Activated CD4-positive, alpha-beta T cell treated with anti-CD3 and anti-CD28 coated beads, Interleukin-2, Interleukin-6, amounts not matched to agents 100 ng/mL and 50 ng/mL, durations not matched to agents 16 hours and 8 hours (primary cell): Measurements from ENCODE around the gene HTR1D.
A peak's percentile ranks its signal among the peaks of the same experiment; 100 is the strongest.
"Not testable (repeated sequence)": the region's sequence is repeated elsewhere in the genome, so short reads cannot be mapped to it uniquely, and the experiment has no call there.

Experiments
- DNase-seq: peaks from one replicate; pipeline ENCODE4 v3.0.0-alpha.2; 2020

Gene HTR1D

GRCh38 chr1:23217421-23218115, at the start of gene HTR1D:
Gene HTR1D (minus strand): TSS chr1:23217502. CDS start chr1:23194219, 23,283 bp downstream.
- DNase-seq, result no peak

DNA sequence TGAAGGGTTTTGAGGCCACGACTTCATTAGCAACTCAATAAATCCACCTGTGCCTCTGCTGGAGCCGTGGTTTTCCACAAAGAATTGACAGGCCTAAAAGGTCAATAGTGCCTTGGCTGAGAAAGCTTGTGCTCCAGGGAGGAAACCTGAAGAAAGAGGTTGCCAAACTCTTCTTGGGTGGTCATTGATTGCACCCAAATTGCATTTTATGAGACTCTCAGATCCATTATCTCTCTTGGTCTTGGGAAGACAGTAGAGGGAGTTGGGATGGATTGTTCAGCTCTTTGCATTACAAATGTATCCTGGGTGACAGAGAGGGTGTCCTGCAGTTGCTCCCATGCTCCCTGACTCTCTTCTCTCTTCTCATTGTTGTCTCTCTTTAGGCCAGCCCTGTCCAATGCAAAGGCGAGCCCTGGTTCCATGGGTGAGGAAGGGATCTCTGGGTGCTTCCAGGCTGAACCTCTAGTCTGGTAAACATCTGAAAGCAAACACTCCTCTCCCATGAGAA, 46.1 kb upstream of the HTR1D start:
- no peak for DNase-seq

DNA sequence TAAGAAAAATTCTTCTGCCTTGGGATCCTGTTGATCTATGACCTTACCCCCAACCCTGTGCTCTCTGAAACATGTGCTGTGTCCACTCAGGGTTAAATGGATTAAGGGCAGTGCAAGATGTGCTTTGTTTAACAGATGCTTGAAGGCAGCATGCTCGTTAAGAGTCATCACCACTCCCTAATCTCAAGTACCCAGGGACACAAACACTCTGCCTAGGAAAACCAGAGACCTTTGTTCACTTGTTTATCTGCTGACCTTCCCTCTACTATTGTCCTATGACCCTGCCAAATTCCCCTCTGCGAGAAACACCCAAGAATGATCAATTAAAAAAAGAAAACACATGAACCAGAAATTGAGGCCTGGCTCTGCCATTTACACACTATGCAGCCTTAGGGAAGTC, 40.8 kb upstream of the HTR1D start:
- not testable (repeated sequence) for DNase-seq

DNA sequence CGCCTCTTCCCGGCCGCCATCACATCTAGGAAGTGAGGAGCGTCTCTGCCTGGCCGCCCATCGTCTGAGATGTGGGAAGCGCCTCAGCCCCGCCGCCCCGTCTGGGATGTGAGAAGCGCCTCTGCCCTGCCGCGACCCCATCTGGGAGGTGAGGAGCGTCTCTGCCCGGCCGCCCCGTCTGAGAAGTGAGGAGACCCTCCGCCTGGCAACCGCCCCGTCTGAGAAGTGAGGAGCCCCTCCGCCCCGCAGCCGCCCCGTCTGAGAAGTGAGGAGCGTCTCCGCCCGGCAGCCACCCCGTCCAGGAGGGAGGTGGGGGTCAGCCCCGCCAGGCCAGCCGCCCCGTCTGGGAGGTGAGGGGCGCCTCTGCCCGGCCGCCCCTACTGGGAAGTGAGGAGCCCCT, 40.1 kb upstream of the HTR1D start:
- DNase-seq, result not testable (repeated sequence)

DNA sequence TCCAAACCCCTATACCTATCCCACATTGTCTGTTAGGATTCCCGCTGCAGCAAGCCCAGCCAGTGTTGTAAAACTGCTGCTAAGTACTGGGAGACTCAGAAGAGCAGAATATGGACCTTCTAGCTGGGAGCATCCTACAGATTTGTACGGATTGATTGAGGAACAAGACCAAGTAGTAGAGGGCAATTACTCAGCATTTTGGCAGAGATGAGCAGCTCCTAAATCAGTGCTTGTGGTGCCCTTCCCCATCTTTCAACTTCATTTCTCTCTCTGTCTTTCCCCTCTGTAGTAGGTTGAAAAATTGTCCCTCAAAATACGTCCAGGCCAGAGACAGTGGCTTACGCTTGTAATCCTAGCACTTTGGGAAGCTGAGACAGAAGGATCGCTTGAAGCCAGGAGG, 37.3 kb upstream of the HTR1D start:
- DNase-seq, result no peak

- no peak for DNase-seq
Measured at GRCh38 chr1:23251812-23252211, 34.5 kb upstream of the HTR1D start.

DNA sequence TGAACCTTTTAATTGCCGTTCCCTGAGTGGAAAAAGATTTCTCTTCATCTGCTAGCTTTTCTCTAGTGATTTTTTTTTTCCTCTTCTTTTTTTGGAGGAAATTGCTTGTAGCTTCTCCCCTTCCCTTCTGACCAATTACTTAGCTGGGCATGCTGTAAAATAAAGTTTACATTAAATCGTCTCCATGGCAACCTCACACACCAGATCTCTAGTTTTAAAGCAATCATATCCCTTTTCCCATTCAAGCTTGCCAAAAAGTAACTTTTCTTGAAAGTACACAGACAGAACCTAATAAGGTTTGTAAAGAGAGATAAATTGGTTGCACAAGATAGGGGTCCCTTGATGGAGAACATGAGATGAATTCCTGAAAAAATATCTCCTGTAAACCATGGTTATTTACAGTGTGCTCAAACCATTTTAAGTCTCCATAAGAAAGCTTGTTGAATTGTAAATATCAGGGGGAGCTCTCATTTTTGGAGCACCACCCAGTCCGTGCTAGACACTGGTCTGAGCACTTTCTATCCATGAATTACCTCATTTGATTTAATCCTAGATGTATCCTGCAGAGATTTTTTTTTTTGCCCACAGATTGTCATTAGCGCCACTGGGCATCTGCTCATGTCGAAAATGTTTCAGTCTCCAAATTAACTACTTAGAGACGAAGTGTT, 32.6 kb upstream of the HTR1D start:
- DNase-seq, result no peak

- DNase-seq, result no peak
Measured at GRCh38 chr1:23247276-23247675, 30.0 kb upstream of the HTR1D start.

DNA sequence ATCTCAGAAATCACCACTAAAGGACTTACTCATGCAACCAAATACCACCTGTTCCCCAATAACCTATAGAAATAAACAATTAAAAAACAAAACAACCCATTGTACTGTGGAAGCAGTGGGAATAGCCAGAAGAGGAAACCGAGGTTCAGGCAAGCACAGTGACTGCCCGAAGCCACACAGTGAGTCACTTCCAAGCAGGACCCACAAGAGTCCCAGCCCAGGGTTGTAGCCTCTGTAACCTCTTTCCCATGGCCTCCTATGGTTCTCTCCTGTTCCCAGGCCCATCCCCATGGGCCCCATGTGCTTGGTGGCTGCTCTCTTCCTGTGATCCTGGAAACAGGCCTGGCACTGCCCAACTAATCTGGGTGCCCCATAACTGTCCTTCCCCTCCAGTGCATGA, 29.0 kb upstream of the HTR1D start:
- no peak for DNase-seq

- no peak for DNase-seq
Measured at GRCh38 chr1:23244256-23244761, 27.0 kb upstream of the HTR1D start.

GRCh38 chr1:23242414-23242813, 25.1 kb upstream of the HTR1D start:
- no peak for DNase-seq

GRCh38 chr1:23239638-23240295, 22.5 kb upstream of the HTR1D start:
- DNase-seq, result no peak

- DNase-seq, result no peak
Measured at GRCh38 chr1:23238565-23238964, 21.3 kb upstream of the HTR1D start.

GRCh38 chr1:23237508-23237907, 20.2 kb upstream of the HTR1D start:
- DNase-seq, result no peak

DNA sequence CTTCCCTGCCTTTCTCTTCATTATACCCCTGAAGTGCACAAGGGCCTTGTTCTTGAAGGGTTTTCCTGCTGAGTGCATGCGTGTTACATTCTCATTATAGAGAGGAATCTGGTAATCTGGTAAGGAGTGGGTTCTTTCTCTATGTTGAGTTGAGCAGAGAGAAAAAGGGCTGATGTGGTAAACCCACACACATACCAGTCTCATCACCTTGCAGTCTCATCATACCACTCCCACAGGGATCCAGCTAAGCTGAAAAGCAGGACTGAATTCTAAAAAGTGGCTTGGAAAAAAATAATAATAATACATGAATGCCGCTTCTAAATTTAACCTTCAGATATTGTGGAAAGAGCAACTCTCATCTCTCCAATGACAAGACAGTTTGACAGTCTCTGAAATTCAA, 10.5 kb upstream of the HTR1D start:
- no peak for DNase-seq

DNA sequence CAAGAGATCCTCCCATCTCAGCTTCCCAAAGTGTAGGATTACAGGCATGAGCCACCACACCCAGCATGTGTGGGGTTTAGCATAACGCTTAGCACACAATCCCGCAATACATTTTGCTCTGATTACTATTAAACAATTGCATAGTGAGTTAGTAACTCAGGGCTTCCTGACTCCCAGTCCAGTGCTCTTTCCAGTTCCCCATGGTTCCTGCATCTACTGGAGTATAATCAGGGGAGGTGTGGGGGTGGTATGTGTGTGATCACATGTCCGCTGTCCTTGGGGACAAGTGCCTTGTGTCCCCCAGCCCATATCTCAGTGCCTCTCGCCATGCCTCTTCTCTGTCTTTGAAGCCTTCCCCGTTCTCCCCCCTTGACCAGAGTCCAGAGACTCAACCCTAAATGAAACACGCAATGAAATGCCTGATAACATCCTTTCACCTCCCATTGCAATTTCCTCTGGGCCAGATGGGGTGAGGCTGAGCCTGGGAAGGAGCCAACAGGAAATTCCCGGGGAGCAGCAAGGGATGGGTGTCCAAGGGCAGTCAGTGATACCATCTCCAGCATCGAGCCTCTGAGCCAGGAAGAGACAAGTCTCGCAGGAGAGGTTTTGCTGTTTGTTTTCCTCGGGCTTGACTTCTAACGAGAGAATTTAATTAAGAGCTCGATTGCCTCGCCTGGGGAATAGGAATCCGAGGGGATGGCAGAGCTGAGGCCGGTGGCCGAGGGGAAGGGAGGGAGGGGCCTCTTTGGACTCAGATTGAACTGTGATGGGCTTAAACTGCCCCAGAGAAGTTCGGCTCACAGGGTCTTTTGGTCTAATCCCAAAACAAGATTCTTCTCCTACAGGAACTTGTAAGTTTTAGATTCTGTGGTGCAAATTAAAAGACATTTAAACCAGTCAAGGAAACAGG, 7.7 kb upstream of the HTR1D start:
- DNase-seq, result no peak

GRCh38 chr1:23223963-23224362, 6.7 kb upstream of the HTR1D start:
- not testable (repeated sequence) for DNase-seq

GRCh38 chr1:23223490-23223951, 6.2 kb upstream of the HTR1D start:
- DNase-seq, result not testable (repeated sequence)

DNA sequence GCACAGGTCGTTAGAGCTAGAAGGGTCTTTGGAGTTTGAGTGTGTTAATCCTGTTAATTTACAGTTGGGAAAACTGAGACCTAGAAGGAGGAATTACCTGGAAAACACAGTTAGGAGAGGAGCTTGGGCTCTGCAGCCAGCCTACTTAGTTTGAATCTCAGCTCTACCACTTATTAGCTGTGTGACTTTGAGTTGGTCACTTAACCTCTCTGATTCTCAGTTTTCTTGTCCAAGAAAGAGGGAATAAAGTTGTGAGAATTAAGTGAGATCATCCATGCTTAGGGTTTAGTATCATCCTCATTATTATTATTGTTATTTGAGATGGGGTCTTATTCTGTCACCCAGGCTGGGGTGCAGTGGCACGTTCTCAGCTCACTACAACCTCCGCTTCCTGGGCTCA, 5.4 kb upstream of the HTR1D start:
- no peak for DNase-seq

DNA sequence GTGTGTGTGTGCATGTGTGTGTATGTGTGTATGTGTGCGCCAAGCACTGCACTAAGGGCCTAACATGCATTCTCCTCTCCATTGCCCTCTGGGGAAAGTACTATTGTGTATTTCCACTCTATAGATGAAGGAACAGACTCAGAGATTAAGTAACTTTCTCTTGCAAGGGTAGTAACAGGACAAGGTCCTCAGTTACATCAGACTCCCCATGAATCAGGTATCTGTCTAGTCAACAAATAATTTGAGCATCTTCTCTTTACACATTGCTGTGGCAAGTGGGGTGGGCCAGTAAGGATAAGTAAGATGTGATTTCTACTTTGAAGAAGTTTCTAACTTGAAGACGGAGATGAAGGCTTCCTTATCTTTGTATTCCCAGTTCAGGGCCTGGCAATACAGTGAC, 5.0 kb upstream of the HTR1D start:
- no peak for DNase-seq

DNA sequence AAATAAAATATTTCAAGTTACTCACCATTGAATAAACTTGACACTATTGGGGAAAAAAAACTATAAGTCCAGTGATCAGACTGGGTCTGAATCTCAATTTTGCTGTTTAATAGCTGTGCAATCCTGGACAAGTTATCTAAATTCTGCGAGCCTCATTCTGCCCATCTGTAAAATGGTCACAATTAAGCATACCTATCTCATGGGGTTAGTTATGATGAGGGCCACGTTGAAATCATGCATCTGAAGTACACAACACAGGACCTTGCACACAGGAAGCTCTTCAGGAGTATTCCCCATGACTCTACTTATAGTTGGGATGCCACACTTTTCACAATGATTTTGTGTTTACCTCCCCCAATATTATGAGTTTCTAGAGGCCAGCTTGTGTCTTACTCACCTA, 3.8 kb upstream of the HTR1D start:
- no peak for DNase-seq

DNA sequence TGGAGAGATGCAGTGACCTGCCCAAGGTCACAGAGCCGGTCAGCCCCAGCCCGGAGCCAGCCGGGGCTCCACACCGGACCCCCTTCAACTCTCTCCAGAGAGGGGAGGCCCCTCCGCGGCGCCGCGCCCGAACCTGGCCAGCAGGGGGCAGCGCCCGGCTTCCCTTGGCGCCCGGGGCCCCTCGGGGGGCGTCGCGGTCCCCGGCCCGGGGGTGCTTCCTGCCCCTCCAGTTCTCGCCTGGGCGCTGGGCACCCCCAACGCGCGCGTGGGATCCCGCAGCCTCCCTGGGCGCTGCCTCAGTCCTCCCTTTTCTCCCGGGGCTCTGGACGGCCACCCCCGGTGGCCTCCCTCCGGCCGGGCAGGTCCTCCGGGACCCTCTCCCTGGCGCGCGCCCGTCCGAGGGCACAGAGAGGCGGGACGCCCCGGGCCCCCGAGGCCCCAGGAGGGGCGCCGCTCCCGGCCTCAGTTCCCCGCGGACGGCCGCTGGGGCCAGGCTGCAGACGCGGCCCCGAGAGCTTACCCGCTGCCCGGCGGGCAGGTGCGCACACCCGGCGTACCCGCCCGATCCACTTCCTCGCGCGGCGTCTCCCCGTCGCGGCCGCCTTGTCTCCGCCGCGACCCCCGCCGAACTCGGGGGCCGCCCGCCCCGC, 406 bp downstream of the HTR1D start:
- DNase-seq, result peak; percentile 24
